HG03064 (cell line): Measurements from ENCODE around the gene FES.

Experiments
- ATAC-seq: cut with Tn5 transposase; IDR thresholded peaks from one replicate; pipeline ENCODE4 v1.9.1; 2021; ENCODE audit warnings: low read depth; ENCODE audit not compliant: unreplicated experiment

The FES gene

DNA sequence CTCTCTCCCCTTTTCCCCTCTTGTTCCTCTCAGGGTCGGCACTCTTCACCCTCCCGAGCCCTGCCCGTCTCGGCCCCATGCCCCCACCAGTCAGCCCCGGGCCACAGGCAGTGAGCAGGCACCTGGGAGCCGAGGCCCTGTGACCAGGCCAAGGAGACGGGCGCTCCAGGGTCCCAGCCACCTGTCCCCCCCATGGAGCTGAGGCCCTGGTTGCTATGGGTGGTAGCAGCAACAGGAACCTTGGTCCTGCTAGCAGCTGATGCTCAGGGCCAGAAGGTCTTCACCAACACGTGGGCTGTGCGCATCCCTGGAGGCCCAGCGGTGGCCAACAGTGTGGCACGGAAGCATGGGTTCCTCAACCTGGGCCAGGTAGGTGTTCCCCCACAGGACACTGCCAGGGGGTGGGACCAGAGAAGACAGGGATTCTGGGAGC is 8.7 kb upstream of the FES start:
- no peak for ATAC-seq

DNA sequence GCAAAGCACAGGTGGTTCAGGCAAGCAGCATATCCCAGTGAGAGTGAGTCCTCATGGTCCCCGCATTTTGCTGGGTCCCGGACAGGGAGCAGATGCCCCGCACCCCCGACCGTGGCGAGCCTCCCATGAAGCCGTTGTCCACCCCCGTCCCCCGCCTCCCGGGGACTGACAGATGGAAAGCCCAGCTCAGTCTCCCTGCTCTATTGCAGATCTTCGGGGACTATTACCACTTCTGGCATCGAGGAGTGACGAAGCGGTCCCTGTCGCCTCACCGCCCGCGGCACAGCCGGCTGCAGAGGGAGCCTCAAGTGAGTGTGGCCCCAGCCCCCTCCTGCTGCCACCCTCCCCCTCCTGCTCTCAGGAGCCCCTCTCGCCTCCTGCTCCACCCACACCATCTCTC is 8.3 kb upstream of the FES start:
- ATAC-seq, result no peak

GRCh38 chr15:90876512-90877170 is 7.7 kb upstream of the FES start:
- no peak for ATAC-seq

DNA sequence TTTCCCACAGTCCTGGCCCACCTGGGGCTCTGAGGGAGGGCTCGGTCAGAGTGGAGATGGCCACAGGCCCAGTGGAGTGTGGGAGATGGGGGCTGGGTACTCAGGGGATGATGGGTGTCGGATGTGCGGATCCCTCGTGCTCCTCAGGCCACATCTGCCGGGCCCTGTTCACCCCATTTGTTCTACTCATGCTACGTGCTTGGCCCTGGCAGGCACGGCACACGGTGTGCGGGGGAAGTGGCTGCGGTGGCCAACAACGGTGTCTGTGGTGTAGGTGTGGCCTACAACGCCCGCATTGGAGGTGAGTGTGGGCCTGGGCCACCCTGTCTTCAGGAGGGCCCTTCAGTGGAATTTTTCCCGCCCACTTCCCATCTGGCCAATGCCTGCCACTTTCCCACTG is 7.0 kb upstream of the FES start:
- ATAC-seq, result no peak

DNA sequence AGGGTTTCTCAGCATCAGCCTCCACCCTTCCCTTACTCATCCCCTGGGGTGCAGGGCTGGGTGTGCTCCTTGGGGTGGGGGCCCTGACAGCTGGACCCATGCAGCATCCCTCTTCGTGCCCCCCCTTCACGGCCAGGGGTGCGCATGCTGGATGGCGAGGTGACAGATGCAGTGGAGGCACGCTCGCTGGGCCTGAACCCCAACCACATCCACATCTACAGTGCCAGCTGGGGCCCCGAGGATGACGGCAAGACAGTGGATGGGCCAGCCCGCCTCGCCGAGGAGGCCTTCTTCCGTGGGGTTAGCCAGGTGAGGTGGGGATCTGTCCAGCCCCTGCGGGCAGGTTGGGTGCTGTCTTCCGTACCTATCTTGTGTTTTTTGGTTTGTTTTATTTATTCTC is 6.3 kb upstream of the FES start:
- no peak for ATAC-seq

DNA sequence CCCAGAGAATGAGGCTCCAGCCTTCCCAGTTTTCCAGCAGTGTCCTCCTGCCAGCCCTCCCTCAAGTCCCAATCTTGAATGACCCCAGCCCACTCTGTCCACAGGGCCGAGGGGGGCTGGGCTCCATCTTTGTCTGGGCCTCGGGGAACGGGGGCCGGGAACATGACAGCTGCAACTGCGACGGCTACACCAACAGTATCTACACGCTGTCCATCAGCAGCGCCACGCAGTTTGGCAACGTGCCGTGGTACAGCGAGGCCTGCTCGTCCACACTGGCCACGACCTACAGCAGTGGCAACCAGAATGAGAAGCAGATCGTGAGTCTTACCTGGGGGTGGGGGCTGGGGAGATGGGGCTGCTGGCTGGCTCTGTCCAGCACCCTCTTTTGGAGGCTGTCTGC is 5.6 kb upstream of the FES start:
- ATAC-seq, result no peak

DNA sequence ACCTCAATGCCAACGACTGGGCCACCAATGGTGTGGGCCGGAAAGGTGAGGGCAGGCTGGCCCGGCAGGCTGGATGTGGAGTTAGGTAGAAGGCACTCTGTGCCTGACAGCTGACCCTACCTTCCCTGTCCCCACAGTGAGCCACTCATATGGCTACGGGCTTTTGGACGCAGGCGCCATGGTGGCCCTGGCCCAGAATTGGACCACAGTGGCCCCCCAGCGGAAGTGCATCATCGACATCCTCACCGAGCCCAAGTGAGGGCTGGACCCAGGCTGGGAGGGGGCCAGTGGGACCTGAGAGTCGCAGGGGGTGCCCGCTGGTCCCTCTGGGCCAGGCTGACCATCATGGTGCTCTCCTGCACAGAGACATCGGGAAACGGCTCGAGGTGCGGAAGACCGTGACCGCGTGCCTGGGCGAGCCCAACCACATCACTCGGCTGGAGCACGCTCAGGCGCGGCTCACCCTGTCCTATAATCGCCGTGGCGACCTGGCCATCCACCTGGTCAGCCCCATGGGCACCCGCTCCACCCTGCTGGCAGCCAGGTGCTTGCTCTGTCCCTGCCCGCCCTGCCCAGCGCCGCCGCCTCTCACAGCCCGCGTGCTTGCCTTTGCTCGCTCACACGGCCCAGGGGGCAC is 4.5 kb upstream of the FES start:
- no peak for ATAC-seq

DNA sequence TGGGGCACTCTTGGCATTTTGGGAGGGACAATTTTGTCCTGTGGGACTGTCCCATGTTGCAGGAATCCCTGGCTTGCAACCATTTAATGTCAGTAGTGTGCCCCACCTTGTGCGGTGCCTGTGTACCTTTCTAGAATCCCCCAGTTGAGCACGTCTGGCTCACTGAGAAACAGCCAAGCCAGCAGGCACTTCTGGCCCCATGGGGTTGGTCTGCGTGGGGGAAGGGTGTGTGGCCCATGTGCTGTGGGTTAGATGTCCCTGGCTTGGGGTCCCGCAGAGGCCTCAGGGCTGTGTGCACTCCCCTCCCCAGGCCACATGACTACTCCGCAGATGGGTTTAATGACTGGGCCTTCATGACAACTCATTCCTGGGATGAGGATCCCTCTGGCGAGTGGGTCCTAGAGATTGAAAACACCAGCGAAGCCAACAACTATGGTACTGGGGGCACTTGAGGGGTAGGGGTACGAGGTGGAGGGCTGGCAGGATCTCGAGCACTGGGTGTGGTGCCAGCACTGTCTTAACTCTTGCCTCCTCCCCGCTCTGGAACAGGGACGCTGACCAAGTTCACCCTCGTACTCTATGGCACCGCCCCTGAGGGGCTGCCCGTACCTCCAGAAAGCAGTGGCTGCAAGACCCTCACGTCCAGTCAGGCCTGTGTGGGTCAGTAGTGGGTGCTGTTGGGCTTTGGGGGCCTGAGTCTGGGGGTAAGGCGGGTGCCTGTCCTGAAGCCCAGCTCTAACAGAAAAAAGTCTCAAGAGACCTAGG is 3.7 kb upstream of the FES start:
- no peak for ATAC-seq

DNA sequence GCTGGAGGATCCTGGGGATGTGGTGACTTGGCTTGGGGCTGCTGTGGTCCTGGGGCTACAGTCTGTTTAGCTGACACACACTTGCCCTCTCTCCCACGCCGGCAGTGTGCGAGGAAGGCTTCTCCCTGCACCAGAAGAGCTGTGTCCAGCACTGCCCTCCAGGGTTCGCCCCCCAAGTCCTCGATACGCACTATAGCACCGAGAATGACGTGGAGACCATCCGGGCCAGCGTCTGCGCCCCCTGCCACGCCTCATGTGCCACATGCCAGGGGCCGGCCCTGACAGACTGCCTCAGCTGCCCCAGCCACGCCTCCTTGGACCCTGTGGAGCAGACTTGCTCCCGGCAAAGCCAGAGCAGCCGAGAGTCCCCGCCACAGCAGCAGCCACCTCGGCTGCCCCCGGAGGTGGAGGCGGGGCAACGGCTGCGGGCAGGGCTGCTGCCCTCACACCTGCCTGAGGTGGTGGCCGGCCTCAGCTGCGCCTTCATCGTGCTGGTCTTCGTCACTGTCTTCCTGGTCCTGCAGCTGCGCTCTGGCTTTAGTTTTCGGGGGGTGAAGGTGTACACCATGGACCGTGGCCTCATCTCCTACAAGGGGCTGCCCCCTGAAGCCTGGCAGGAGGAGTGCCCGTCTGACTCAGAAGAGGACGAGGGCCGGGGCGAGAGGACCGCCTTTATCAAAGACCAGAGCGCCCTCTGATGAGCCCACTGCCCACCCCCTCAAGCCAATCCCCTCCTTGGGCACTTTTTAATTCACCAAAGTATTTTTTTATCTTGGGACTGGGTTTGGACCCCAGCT is 2.9 kb upstream of the FES start:
- ATAC-seq, result no peak

- no peak for ATAC-seq
Observed at GRCh38 chr15:90881978-90882721, 2.2 kb upstream of the FES start.

GRCh38 chr15:90882781-90883525 is 1.4 kb upstream of the FES start:
- ATAC-seq, result no peak

GRCh38 chr15:90883526-90883975 is 753 bp upstream of the FES start:
- ATAC-seq, result no peak

DNA sequence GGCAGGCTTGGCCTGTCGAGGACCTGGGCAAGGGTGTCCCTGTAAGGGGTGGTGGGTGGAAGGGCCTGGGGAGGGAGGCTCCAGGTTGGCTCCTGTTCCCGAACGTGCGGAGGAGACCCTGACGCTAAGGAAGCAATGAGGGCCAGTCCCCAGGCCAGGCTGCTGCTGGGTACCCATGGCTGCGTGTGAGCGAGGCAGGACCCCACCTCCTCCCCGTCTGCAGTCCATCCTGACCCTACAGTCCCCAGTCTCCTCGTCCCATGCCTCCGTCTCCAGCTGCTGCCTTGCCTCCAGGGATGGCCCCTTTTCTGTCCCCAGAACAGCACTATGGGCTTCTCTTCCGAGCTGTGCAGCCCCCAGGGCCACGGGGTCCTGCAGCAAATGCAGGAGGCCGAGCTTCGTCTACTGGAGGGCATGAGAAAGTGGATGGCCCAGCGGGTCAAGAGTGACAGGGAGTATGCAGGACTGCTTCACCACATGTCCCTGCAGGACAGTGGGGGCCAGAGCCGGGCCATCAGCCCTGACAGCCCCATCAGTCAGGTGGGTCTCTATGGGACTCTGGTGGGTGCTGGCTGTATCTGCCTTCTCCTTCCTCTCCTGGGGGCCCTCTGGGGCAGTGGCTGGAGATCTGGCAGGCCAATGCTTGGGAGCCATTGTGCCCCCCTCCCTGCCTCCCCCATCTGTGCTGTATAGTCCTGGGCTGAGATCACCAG is 571 bp downstream of the FES start:
- no peak for ATAC-seq

DNA sequence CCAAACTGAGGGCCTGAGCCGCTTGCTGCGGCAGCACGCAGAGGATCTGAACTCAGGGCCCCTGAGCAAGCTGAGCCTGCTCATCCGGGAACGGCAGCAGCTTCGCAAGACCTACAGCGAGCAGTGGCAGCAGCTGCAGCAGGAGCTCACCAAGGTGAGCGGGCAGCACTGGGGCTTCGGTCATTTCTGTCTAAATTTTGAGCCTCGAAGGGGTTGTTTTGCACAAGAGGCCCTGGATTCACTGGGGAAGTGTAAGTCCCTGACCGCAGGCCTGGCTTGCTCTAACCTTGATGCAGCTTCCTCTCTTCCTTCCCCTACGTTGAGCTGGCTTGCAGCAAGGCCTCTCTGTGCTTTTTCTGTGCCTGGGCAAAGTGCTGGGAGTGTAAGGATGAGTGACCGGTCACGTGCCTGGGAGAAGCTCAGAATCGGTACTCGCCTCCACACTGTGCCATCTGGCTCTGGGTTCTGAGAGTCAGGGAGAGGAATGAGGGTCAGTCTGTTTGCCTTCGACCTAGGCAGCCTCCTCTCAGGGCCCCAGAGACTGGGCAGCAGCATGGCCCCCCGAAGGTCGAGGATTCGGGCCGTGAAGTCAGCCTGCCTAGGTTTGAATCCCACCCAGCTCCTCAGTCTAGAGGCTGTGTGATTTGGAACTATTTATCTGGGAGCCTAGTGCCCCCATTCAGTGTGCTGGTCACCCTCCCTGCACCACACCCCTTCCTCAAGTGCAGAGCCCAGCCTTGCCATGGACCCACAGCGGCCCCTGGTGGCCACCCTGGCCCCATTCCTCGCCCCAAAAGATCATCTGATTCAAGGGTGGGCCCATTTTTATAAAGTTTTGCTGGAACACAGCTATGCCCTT is 1.4 kb downstream of the FES start:
- ATAC-seq, result no peak

- no peak for ATAC-seq
Observed at GRCh38 chr15:90886291-90886614, 1.9 kb downstream of the FES start.

GRCh38 chr15:90887037-90887481 is 2.8 kb downstream of the FES start:
- ATAC-seq, result no peak

GRCh38 chr15:90889313-90889730 is 5.0 kb downstream of the FES start:
- no peak for ATAC-seq
